ACC112 (cell line): ENCODE results near the gene ATG4B.

Source experiments
- H2AFZ ChIP-seq: fragments of 200-600 bp; sonication (generic); one replicate; pipeline ENCODE4 v1.6.0; 2017; ENCODE audit warnings: antibody characterized with exemption, low read length; ENCODE audit not compliant: unreplicated experiment
- H3K27ac ChIP-seq: fragments of 200-600 bp; sonication (generic); 2 replicates; pipeline ENCODE4 v1.5.1; 2014; ENCODE audit warnings: low read depth, mild to moderate bottlenecking, antibody characterized with exemption, low read length, moderate library complexity
- H3K27me3 ChIP-seq: fragments of 200-600 bp; sonication (generic); 2 replicates; pipeline ENCODE4 v1.6.1; 2014; ENCODE audit warnings: mild to moderate bottlenecking, antibody characterized with exemption, low read length, moderate library complexity, mixed read lengths; ENCODE audit not compliant: insufficient read depth
- H3K36me3 ChIP-seq: fragments of 200-600 bp; sonication (generic); 2 replicates; pipeline ENCODE4 v1.6.1; 2016; ENCODE audit warnings: mild to moderate bottlenecking, antibody characterized with exemption, low read length, moderate library complexity, mixed read lengths; ENCODE audit not compliant: insufficient read depth
- H3K4me1 ChIP-seq: fragments of 200-600 bp; sonication (generic); one replicate; pipeline ENCODE4 v1.6.1; 2016; ENCODE audit warnings: low read length, mixed read lengths; ENCODE audit not compliant: insufficient read depth, unreplicated experiment, control insufficient read depth
- H3K4me3 ChIP-seq: fragments of 200-600 bp; sonication (generic); 2 replicates; pipeline ENCODE4 v1.5.1; 2014; ENCODE audit warnings: mild to moderate bottlenecking, low read depth, low read length
- H3K79me2 ChIP-seq: fragments of 200-600 bp; sonication (generic); one replicate; pipeline ENCODE4 v1.6.0; 2016; ENCODE audit warnings: low read length; ENCODE audit not compliant: control insufficient read depth, unreplicated experiment, insufficient read depth

ATG4B gene

GRCh38 chr2:241666627-241667400 lies 29.3 kb downstream of the ATG4B start:
- Histone ChIP-seq H2AFZ (no peak overlapping the region), H3K79me2 (no peaks in the 10 kb centered on the region), H3K27me3 (no peaks in the 10 kb centered on the region), H3K36me3 (peaks cover 3% of the 10 kb centered on the region; the same call in 1 of the 2 replicates), H3K27ac (no peak overlapping the region), H3K4me1 (peaks cover 15% of the 10 kb centered on the region), H3K4me3 (no peak overlapping the region)

DNA sequence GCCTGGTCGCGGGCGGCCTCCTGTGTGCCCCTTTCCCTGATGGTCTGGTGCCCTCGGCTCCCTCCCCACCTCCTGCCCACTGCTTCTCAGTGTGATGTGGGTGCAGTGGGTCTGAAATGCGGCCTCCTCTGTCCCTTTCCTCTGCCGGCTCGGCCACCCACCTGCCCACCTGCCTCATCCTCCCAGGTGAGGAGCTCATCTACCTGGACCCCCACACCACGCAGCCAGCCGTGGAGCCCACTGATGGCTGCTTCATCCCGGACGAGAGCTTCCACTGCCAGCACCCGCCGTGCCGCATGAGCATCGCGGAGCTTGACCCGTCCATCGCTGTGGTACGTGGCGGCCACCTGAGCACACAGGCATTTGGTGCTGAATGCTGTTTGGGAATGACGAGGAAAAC lies 30.9 kb downstream of the ATG4B start:
- no peak overlapping the region for H3K4me3 ChIP-seq
- H3K36me3 ChIP-seq: peaks cover 3% of the 10 kb centered on the region; the same call in 1 of the 2 replicates
- H3K79me2 ChIP-seq: no peaks in the 10 kb centered on the region
- H3K27ac ChIP-seq: no peak overlapping the region
- no peaks in the 10 kb centered on the region for H3K27me3 ChIP-seq
- H2AFZ ChIP-seq: no peak overlapping the region
- peaks cover 15% of the 10 kb centered on the region for H3K4me1 ChIP-seq

- H3K4me1 ChIP-seq: peaks cover 15% of the 10 kb centered on the region
- no peak overlapping the region for H2AFZ ChIP-seq
- H3K79me2 ChIP-seq: no peaks in the 10 kb centered on the region
- H3K27me3 ChIP-seq: no peaks in the 10 kb centered on the region
- no peak overlapping the region for H3K4me3 ChIP-seq
- peaks cover 3% of the 10 kb centered on the region; the same call in 1 of the 2 replicates for H3K36me3 ChIP-seq
- H3K27ac ChIP-seq: no peak overlapping the region
Observed at GRCh38 chr2:241668839-241669238, 31.3 kb downstream of the ATG4B start.

GRCh38 chr2:241670333-241671110 lies 33.0 kb downstream of the ATG4B start:
- Histone ChIP-seq H3K79me2 (no peaks in the 10 kb centered on the region), H3K36me3 (peaks cover 3% of the 10 kb centered on the region; the same call in 1 of the 2 replicates), H3K27ac (no peak overlapping the region), H2AFZ (no peak overlapping the region), H3K4me3 (no peak overlapping the region), H3K4me1 (peaks cover 7% of the 10 kb centered on the region), H3K27me3 (no peaks in the 10 kb centered on the region)

GRCh38 chr2:241671457-241672240 lies 34.2 kb downstream of the ATG4B start:
- Histone ChIP-seq H3K27ac (no peak overlapping the region), H3K79me2 (no peaks in the 10 kb centered on the region), H3K36me3 (peaks cover 3% of the 10 kb centered on the region; the same call in 1 of the 2 replicates), H3K4me3 (no peak overlapping the region), H2AFZ (no peak overlapping the region), H3K27me3 (no peaks in the 10 kb centered on the region), H3K4me1 (no peaks in the 10 kb centered on the region)

DNA sequence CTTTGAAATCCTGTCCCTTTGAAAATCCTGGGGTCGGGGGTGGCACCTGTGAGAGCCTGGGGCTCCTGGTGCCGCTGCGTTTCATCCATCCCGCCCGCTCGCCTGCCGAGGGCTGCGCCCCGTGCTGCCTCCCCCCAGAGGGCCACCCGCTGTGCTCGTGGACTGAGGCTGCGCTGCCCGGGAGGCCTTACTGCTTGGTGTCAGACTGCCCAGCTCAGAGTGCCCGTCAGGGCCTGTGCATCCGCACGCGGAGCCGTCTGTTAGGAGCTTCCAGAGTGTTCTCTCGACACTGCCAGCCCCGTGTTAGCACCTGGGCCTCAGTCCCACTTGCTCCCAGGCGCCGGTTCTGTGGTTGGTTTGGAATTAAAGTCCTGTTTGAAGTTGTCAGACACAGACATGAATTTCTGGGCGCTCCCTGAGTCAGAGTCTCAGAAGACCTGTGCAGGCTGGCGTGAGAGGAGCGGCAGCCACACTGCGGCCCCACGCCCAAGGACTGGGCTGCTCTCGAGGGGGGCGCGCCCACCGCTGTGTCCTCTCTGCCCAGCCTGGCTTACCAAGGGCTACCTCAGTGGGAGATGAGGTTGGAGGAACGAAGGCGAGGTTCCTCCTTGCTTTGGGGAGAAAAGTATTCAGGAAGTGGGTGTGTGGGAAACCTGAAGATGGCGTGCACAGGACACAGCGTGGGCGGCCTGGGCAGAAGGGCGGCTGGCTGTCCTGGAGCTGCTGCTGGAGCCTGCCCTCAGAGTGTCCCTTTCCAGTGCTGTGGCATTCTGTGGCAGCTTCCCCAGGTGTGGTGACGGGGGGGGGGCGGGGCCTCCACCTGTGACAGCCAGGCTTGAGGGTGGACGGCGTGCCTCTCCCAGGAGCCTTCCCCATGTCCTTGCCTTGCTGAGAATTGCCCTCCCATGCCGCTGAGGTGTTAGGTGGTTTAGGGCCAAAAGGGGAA lies 35.0 kb downstream of the ATG4B start:
- Histone ChIP-seq H3K4me3 (no peak overlapping the region), H3K36me3 (peaks cover 3% of the 10 kb centered on the region; the same call in 1 of the 2 replicates), H2AFZ (no peak overlapping the region), H3K4me1 (no peaks in the 10 kb centered on the region), H3K79me2 (no peaks in the 10 kb centered on the region), H3K27me3 (no peaks in the 10 kb centered on the region), H3K27ac (no peak overlapping the region)

DNA sequence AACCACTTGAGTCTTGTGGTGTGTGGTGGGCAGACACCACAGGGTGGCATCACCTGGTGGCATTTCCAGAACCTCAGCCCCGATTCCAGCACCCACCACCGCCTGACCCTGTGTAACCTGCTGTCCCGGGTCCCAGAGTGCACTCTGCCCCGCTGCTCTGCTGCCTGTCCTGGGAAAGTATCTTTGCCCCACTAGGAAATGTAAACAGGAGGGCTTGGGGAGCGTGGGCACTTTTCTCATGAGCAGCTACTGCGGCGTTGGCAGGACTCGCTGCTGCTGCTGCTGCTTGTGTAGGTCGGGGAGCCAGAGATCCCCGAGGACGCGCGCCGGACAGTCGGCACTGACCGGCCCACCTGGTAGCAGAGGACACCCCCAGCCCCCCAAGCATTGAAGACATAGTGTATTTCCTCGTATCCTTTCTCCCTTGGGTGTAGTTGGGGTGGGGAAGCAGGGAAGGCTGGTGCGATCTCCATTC lies 35.7 kb downstream of the ATG4B start:
- Histone ChIP-seq H2AFZ (no peak overlapping the region), H3K27me3 (no peaks in the 10 kb centered on the region), H3K4me3 (no peak overlapping the region), H3K36me3 (peaks cover 4% of the 10 kb centered on the region; the same call in 1 of the 2 replicates), H3K4me1 (no peaks in the 10 kb centered on the region), H3K79me2 (no peaks in the 10 kb centered on the region), H3K27ac (no peak overlapping the region)

DNA sequence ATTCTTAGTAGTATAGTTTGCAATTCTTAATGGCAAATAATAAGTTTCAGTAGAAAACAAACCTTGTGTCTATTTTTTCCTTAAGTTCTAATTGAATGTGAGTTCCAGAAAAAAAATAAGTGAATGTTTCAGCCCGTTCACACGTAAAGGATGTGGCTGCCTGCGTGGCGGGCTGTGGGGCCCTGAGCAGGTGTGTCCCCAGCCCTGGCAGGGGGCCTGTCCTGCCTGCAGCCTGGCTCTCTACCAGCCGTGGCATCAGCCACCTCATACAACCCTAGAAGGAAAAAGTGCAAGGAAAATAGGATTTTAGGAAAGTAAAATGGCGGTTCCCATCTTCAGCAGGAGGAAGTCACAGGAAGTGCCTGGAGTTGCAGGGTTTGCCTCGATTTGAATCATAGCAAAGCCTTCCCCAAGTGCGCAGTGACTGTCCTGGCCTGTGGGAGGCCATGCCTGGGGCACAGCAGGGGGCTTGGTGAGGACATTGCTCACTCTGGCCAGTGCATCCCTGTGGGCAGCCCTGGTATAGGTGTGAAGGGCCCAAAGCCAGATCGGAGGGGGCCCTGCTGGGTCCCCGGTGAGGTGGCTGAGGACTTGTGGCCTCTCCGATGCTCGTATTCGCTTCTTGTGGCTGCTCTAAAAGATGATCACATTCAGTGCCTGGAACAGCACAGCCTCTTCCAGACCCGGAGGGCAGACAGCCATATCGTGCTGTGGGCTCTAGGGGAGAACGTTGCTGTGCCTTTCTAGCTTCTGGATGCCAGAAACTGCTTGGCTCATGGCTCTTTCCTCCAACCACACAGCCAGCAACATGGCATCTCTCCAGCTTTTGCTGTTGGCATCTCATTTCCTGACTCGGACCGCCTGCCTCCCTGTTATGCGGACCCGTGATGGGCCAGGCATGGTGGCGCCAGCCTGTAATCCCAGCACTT lies 36.6 kb downstream of the ATG4B start:
- Histone ChIP-seq H3K4me1 (no peaks in the 10 kb centered on the region), H3K4me3 (no peak overlapping the region), H3K36me3 (0 out of 2 replicates have a peak, but pooled peaks cover 7% of the 10 kb centered on the region), H3K27ac (no peak overlapping the region), H3K79me2 (peaks cover 3% of the 10 kb centered on the region), H3K27me3 (no peaks in the 10 kb centered on the region), H2AFZ (no peak overlapping the region)

DNA sequence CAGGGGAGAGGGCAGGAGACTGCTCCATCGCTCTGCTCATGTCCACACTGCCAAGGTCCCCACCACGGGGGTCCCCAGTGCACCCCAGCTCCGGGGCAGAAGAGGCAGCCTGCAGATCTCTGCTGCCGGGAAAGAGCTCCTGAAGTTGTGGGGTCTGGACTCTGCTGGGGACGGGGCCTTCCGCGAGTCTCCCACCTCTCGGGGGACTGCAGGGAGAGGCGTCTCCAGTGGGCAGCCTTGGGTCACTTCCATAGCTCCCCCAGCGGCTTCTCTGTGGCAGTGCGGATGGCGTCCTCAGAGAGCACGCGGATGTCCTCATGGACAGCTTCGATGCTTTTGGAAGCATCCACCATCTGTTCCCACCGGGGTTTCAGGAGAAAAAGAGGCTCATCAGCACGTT lies 38.4 kb downstream of the ATG4B start:
- H3K4me1 ChIP-seq: peaks cover 4% of the 10 kb centered on the region
- no peaks in the 10 kb centered on the region for H3K27me3 ChIP-seq
- 0 out of 2 replicates have a peak, but pooled peaks cover 13% of the 10 kb centered on the region for H3K36me3 ChIP-seq
- H2AFZ ChIP-seq: no peak overlapping the region
- H3K27ac ChIP-seq: no peak overlapping the region
- peaks cover 12% of the 10 kb centered on the region for H3K79me2 ChIP-seq
- H3K4me3 ChIP-seq: no peak overlapping the region
